WTC11 (cell line): ENCODE results near the gene OR51B5. TPM values are rescaled to one million over a fixed set of nuclear protein-coding genes. Genes with fewer than 3 reads are reported as not detected.

Source experiments
- ATAC-seq: fragments of 200-7000 bp; cut with Tn5 transposase; 2 replicates; pipeline ENCODE4 v1.10.0; 2021; ENCODE audit warnings: mild to moderate bottlenecking, moderate library complexity
- CTCF ChIA-PET: fragments of 300-600 bp; sonication (Branson Sonifier 250); formaldehyde crosslinking; loops from one replicate; lab custom pipeline; 2021; ENCODE audit warnings: antibody characterized with exemption; lab: Charles Lee
- POLR2A ChIA-PET: fragments of 350-600 bp; sonication (Branson Sonifier 250); formaldehyde crosslinking; loops from one replicate; lab custom pipeline; 2021; ENCODE audit warnings: antibody characterized with exemption; lab: Charles Lee
- DNase-seq: peaks from one replicate; pipeline ENCODE4 v3.0.0; 2021; ENCODE audit warnings: low spot score
- H3K27ac Mint-ChIP-seq: 2 replicates; pipeline ENCODE4 v1.8.0; 2021; ENCODE audit warnings: mixed read lengths
- H3K27me3 Mint-ChIP-seq: 2 replicates; pipeline ENCODE4 v1.8.0; 2021; ENCODE audit warnings: low read depth, mild to moderate bottlenecking, moderate library complexity, mixed read lengths
- H3K36me3 Mint-ChIP-seq: 2 replicates; pipeline ENCODE4 v1.8.0; 2021; ENCODE audit warnings: mixed read lengths
- H3K4me1 Mint-ChIP-seq: 2 replicates; pipeline ENCODE4 v1.8.0; 2022; ENCODE audit warnings: mixed read lengths
- H3K4me3 Mint-ChIP-seq: 2 replicates; pipeline ENCODE4 v1.8.0; 2021; ENCODE audit warnings: mild to moderate bottlenecking, moderate library complexity, mixed read lengths
- H3K9me3 Mint-ChIP-seq: 2 replicates; pipeline ENCODE4 v1.8.0; 2021; ENCODE audit warnings: mixed read lengths
- AFF4 ChIP-seq: sonication (generic); formaldehyde crosslinking; IDR thresholded peaks from 2 replicates; pipeline ENCODE4 v1.8.1; 2023; ENCODE audit warnings: mild to moderate bottlenecking, missing genetic modification reagents, borderline replicate concordance
- AR ChIP-seq: fragments of 250-450 bp; sonication (Bioruptor Pico); IDR thresholded peaks from 2 replicates; pipeline ENCODE4 v1.9.0; 2021; ENCODE audit warnings: mild to moderate bottlenecking
- ATF1 ChIP-seq: sonication (generic); formaldehyde crosslinking; IDR thresholded peaks from 2 replicates; pipeline ENCODE4 v1.8.1; 2023; ENCODE audit warnings: mild to moderate bottlenecking, moderate library complexity, missing genetic modification reagents
- CDX4 ChIP-seq: fragments of 250-450 bp; sonication (Bioruptor Pico); IDR thresholded peaks from 2 replicates; pipeline ENCODE4 v1.9.0; 2021; ENCODE audit warnings: moderate library complexity, mild to moderate bottlenecking, inconsistent platforms, borderline replicate concordance
- CREM ChIP-seq: sonication (generic); formaldehyde crosslinking; IDR thresholded peaks from 2 replicates; pipeline ENCODE4 v1.8.1; 2022; ENCODE audit warnings: mild to moderate bottlenecking, missing genetic modification reagents, moderate library complexity
- ELF4 ChIP-seq: sonication (generic); formaldehyde crosslinking; IDR thresholded peaks from 2 replicates; pipeline ENCODE4 v1.8.1; 2022; ENCODE audit warnings: low read depth, mild to moderate bottlenecking, moderate library complexity, missing genetic modification reagents
- EMX1 ChIP-seq: fragments of 250-450 bp; sonication (Bioruptor Pico); IDR thresholded peaks from 2 replicates; pipeline ENCODE4 v1.8.0; 2021; ENCODE audit warnings: mild to moderate bottlenecking
- ETV6 ChIP-seq: sonication (generic); formaldehyde crosslinking; IDR thresholded peaks from 2 replicates; pipeline ENCODE4 v1.8.1; 2022; ENCODE audit warnings: mild to moderate bottlenecking, missing genetic modification reagents
- GABPB1 ChIP-seq: sonication (generic); formaldehyde crosslinking; IDR thresholded peaks from 2 replicates; pipeline ENCODE4 v1.8.1; 2023; ENCODE audit warnings: mild to moderate bottlenecking, missing genetic modification reagents
- JAZF1 ChIP-seq: fragments of 250-450 bp; sonication (Bioruptor Pico); IDR thresholded peaks from 2 replicates; pipeline ENCODE4 v1.9.0; 2021; ENCODE audit warnings: moderate library complexity, mild to moderate bottlenecking, inconsistent platforms
- MAX ChIP-seq: sonication (generic); formaldehyde crosslinking; IDR thresholded peaks from 2 replicates; pipeline ENCODE4 v1.8.0; 2022; ENCODE audit warnings: mild to moderate bottlenecking, missing genetic modification reagents
- NFATC4 ChIP-seq: fragments of 250-450 bp; sonication (Bioruptor Pico); IDR thresholded peaks from 2 replicates; pipeline ENCODE4 v1.9.0; 2021; ENCODE audit warnings: mild to moderate bottlenecking
- NFE2L1 ChIP-seq: sonication (generic); formaldehyde crosslinking; IDR thresholded peaks from 2 replicates; pipeline ENCODE4 v1.8.1; 2023; ENCODE audit warnings: missing genetic modification reagents
- USF2 ChIP-seq: sonication (generic); formaldehyde crosslinking; IDR thresholded peaks from 2 replicates; pipeline ENCODE4 v1.8.1; 2023; ENCODE audit warnings: mild to moderate bottlenecking, missing genetic modification reagents, moderate library complexity
- ZBTB21 ChIP-seq: sonication (generic); formaldehyde crosslinking; IDR thresholded peaks from 2 replicates; pipeline ENCODE4 v1.8.1; 2023; ENCODE audit warnings: mild to moderate bottlenecking, missing genetic modification reagents, borderline replicate concordance
- ZNF219 ChIP-seq: sonication (generic); formaldehyde crosslinking; IDR thresholded peaks from 2 replicates; pipeline ENCODE4 v1.8.0; 2023; ENCODE audit warnings: missing genetic modification reagents, mild to moderate bottlenecking, borderline replicate concordance
- ZNF396 ChIP-seq: fragments of 250-450 bp; sonication (Bioruptor Pico); IDR thresholded peaks from 2 replicates; pipeline ENCODE4 v1.8.0; 2021; ENCODE audit warnings: mild to moderate bottlenecking, moderate library complexity, borderline replicate concordance
- total RNA-seq: library from RNA; stranded (reverse); gene quantifications from 3 replicates; pipeline ENCODE4 v1.2.3, GENCODE V29; 2021
- TF ChIP-seq, protein P1 (sequence below): sonication (generic); formaldehyde crosslinking; IDR thresholded peaks from 2 replicates; pipeline ENCODE4 v1.8.1; 2022; ENCODE audit warnings: low read depth, mild to moderate bottlenecking, moderate library complexity, missing genetic modification reagents, borderline replicate concordance
- TF ChIP-seq, protein P2 (sequence below): fragments of 200-600 bp; IDR thresholded peaks from 2 replicates; pipeline ENCODE4 v1.8.0; 2022; ENCODE audit warnings: antibody characterized with exemption

Gene OR51B5
- total RNA-seq, 1 experiment from 2014 or later: 0.26 TPM

- TF ChIP-seq ZBTB21: no peak
- TF ChIP-seq, protein P1, sequence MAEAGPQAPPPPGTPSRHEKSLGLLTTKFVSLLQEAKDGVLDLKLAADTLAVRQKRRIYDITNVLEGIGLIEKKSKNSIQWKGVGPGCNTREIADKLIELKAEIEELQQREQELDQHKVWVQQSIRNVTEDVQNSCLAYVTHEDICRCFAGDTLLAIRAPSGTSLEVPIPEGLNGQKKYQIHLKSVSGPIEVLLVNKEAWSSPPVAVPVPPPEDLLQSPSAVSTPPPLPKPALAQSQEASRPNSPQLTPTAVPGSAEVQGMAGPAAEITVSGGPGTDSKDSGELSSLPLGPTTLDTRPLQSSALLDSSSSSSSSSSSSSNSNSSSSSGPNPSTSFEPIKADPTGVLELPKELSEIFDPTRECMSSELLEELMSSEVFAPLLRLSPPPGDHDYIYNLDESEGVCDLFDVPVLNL (CRISPR knock-in tag): no peak
- no peak for TF ChIP-seq ZNF219 (CRISPR knock-in tag)
- no peak for TF ChIP-seq ELF4 (CRISPR knock-in tag)
- no peak for TF ChIP-seq MAX
- TF ChIP-seq GABPB1 (CRISPR knock-in tag): no peak
- TF ChIP-seq ETV6 (CRISPR knock-in tag): no peak
- no peak for TF ChIP-seq NFATC4 (CRISPR knock-in tag)
- TF ChIP-seq JAZF1: no peak
- no peak for TF ChIP-seq NFE2L1 (CRISPR knock-in tag)
- no peak for TF ChIP-seq ZNF396
Observed at GRCh38 chr11:5336331-5336730, 7.0 kb downstream of the OR51B5 start (continued).

GRCh38 chr11:5335170-5335569, 8.2 kb downstream of the OR51B5 start:
- Mint-ChIP-seq H3K27ac (no peak overlapping the region), H3K4me1 (no peaks in the 10 kb centered on the region), H3K27me3 (no peaks in the 10 kb centered on the region), H3K4me3 (no peak overlapping the region), H3K36me3 (no peaks in the 10 kb centered on the region), H3K9me3 (peaks cover 6% of the 10 kb centered on the region; the same call in 1 of the 2 replicates)
- no peak for TF ChIP-seq CREM (CRISPR knock-in tag)
- TF ChIP-seq USF2: no peak
- TF ChIP-seq MAX: no peak
- ATAC-seq (no peak), DNase-seq (no peak)
- ChIA-PET POLR2A (no interaction called here), CTCF (interaction anchor here (0.6 kb wide), 2 partner anchors 349 to 579 kb away, joined by 3 read pairs; no protein-coding TSS in a partner anchor)

DNA sequence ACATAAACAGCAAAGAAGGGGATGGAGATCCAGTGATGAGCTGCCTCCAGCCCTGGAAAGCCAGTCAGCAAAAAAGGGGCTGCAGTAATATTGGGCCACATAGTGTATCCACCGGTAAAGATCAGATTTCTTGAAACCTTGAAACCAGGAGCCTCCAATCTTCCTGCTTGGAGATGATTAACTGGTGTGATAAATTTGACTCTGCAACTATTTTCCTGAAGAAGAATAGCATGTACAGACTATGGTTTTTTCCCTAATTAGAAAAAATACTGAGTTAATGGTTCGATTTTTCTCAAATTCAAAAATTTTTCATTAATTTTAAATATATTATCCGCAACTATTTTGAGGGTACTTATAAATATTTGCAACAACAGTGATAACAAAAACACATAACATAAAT, 19.1 kb downstream of the OR51B5 start, which contains the start of gene OR51B2:
Gene OR51B2, minus strand, starts transcription at position 101 of the 400 bp plus-strand sequence. Its CDS starts 0 bp downstream, at position 101.
- Mint-ChIP-seq H3K36me3 (no peaks in the 10 kb centered on the region), H3K4me3 (no peak within 1 kb of the TSS), H3K27ac (no peak within 1 kb of the TSS), H3K9me3 (no peaks in the 10 kb centered on the region), H3K4me1 (0 out of 2 replicates have a peak, but pooled peaks cover 2% of the 10 kb centered on the region), H3K27me3 (no peaks in the 10 kb centered on the region)
- ATAC-seq (no peak), DNase-seq (no peak)
- ChIA-PET CTCF (no interaction called here), POLR2A (no interaction called here)
- no peak for TF ChIP-seq AFF4 (CRISPR knock-in tag)
- TF ChIP-seq, protein P2, sequence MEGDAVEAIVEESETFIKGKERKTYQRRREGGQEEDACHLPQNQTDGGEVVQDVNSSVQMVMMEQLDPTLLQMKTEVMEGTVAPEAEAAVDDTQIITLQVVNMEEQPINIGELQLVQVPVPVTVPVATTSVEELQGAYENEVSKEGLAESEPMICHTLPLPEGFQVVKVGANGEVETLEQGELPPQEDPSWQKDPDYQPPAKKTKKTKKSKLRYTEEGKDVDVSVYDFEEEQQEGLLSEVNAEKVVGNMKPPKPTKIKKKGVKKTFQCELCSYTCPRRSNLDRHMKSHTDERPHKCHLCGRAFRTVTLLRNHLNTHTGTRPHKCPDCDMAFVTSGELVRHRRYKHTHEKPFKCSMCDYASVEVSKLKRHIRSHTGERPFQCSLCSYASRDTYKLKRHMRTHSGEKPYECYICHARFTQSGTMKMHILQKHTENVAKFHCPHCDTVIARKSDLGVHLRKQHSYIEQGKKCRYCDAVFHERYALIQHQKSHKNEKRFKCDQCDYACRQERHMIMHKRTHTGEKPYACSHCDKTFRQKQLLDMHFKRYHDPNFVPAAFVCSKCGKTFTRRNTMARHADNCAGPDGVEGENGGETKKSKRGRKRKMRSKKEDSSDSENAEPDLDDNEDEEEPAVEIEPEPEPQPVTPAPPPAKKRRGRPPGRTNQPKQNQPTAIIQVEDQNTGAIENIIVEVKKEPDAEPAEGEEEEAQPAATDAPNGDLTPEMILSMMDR: no peak
- TF ChIP-seq ATF1 (CRISPR knock-in tag): no peak
- no peak for TF ChIP-seq AR
- no peak for TF ChIP-seq EMX1 (CRISPR knock-in tag)
- no peak for TF ChIP-seq CDX4 (CRISPR knock-in tag)
- TF ChIP-seq ZBTB21: no peak
